GM12865 (cell line): ENCODE results near the gene SV2C.

Experiments used
- DNase-seq: peaks from one replicate; pipeline ENCODE4 v3.0.0; 2010; ENCODE audit warnings: low read depth
- H3K4me3 ChIP-seq: 2 replicates; pipeline ENCODE4 v1.5.1; 2011; ENCODE audit warnings: mild to moderate bottlenecking, low read depth, low read length, control low read depth
- CTCF ChIP-seq: IDR thresholded peaks from 2 replicates; pipeline ENCODE4 v1.5.1; 2011; ENCODE audit warnings: low read length, control low read depth, low read depth, inconsistent platforms; ENCODE audit not compliant: insufficient read depth; ENCODE audit errors: missing control alignments

SV2C gene

GRCh38 chr5:76401801-76402250, 318.6 kb downstream of the SV2C start:
- peak; percentile 71 for DNase-seq
- TF ChIP-seq CTCF: no peak
- H3K4me3 ChIP-seq: peak overlapping the region; percentile 64

GRCh38 chr5:76402251-76402885, 319.2 kb downstream of the SV2C start:
- peak overlapping the region; percentile 64 for H3K4me3 ChIP-seq
- no peak for TF ChIP-seq CTCF
- DNase-seq: peak; percentile 91

GRCh38 chr5:76402886-76403765, 319.9 kb downstream of the SV2C start, which contains the start of gene IQGAP2:
TSS of gene IQGAP2 (plus strand) at chr5:76403285. CDS start at chr5:76403546, 261 bp downstream.
- peak; percentile 90 for DNase-seq
- H3K4me3 ChIP-seq: peak within 1 kb of the TSS; percentile 64
- peak; percentile 83 for TF ChIP-seq CTCF
